IPS-15b (cell line): ENCODE results near the gene CATSPERZ.

ENCODE experiments used
- H3K27me3 ChIP-seq: one replicate; pipeline ENCODE4 v1.6.1; 2013; ENCODE audit warnings: low read length; ENCODE audit not compliant: control insufficient read depth, insufficient read depth
- H3K36me3 ChIP-seq: one replicate; pipeline ENCODE4 v1.6.1; 2013; ENCODE audit warnings: low read length; ENCODE audit not compliant: control insufficient read depth, insufficient read depth
- H3K4me1 ChIP-seq: one replicate; pipeline ENCODE4 v1.6.1; 2013; ENCODE audit warnings: mild to moderate bottlenecking, low read length; ENCODE audit not compliant: control insufficient read depth, insufficient read depth
- H3K4me3 ChIP-seq: one replicate; pipeline ENCODE4 v1.5.1; 2013; ENCODE audit warnings: low read depth, low read length
- H3K9ac ChIP-seq: one replicate; pipeline ENCODE4 v1.6.1; 2013; ENCODE audit warnings: low read depth, mild to moderate bottlenecking, low read length
- H3K9me3 ChIP-seq: one replicate; pipeline ENCODE4 v1.6.1; 2013; ENCODE audit warnings: mild to moderate bottlenecking, low read length; ENCODE audit not compliant: control insufficient read depth, insufficient read depth

The CATSPERZ gene

GRCh38 chr11:64266339-64266738, 33.8 kb upstream of the CATSPERZ start:
- H3K4me1 ChIP-seq = no peaks in the 10 kb centered on the region

GRCh38 chr11:64267207-64267945, 32.8 kb upstream of the CATSPERZ start:
- no peak overlapping the region for H3K4me3 ChIP-seq
- H3K9ac ChIP-seq = no peak overlapping the region

More at GRCh38 chr11:64266339-64266738, 33.8 kb upstream of the CATSPERZ start:
- Histone ChIP-seq H3K27me3 (no peaks in the 10 kb centered on the region), H3K9me3 (no peaks in the 10 kb centered on the region), H3K9ac (no peak overlapping the region), H3K4me3 (no peak overlapping the region), H3K36me3 (peaks cover 51% of the 10 kb centered on the region)

GRCh38 chr11:64268025-64268892, 31.9 kb upstream of the CATSPERZ start:
- H3K9ac ChIP-seq = peak overlapping the region; percentile 89
- no peaks in the 10 kb centered on the region for H3K27me3 ChIP-seq
- H3K4me1 ChIP-seq = no peaks in the 10 kb centered on the region
- H3K36me3 ChIP-seq = peaks cover 39% of the 10 kb centered on the region
- no peaks in the 10 kb centered on the region for H3K9me3 ChIP-seq
- peak overlapping the region; percentile 65 for H3K4me3 ChIP-seq

More at GRCh38 chr11:64267207-64267945, 32.8 kb upstream of the CATSPERZ start:
- no peaks in the 10 kb centered on the region for H3K4me1 ChIP-seq
- no peaks in the 10 kb centered on the region for H3K27me3 ChIP-seq
- H3K36me3 ChIP-seq = peaks cover 44% of the 10 kb centered on the region
- no peaks in the 10 kb centered on the region for H3K9me3 ChIP-seq

GRCh38 chr11:64268893-64269539, 31.1 kb upstream of the CATSPERZ start:
- Histone ChIP-seq H3K4me3 (peak overlapping the region; percentile 65), H3K27me3 (no peaks in the 10 kb centered on the region), H3K4me1 (no peaks in the 10 kb centered on the region), H3K9me3 (no peaks in the 10 kb centered on the region), H3K36me3 (peaks cover 32% of the 10 kb centered on the region), H3K9ac (peak overlapping the region; percentile 89)

- Histone ChIP-seq H3K36me3 (peaks cover 25% of the 10 kb centered on the region), H3K27me3 (no peaks in the 10 kb centered on the region), H3K4me1 (no peaks in the 10 kb centered on the region), H3K9me3 (no peaks in the 10 kb centered on the region), H3K4me3 (peak overlapping the region; percentile 99), H3K9ac (peak overlapping the region; percentile 98)
These were observed 30.5 kb upstream of the CATSPERZ start for GRCh38 chr11:64269540-64270220.

- Histone ChIP-seq H3K27me3 (no peaks in the 10 kb centered on the region), H3K4me1 (no peaks in the 10 kb centered on the region), H3K36me3 (peaks cover 7% of the 10 kb centered on the region)
These were observed 24.9 kb upstream of the CATSPERZ start for GRCh38 chr11:64275031-64275800.

GRCh38 chr11:64275841-64276240, 24.3 kb upstream of the CATSPERZ start:
- H3K9me3 ChIP-seq = no peaks in the 10 kb centered on the region
- no peak overlapping the region for H3K9ac ChIP-seq
- no peaks in the 10 kb centered on the region for H3K4me1 ChIP-seq
- peaks cover 7% of the 10 kb centered on the region for H3K36me3 ChIP-seq
- no peaks in the 10 kb centered on the region for H3K27me3 ChIP-seq
- no peak overlapping the region for H3K4me3 ChIP-seq

More at GRCh38 chr11:64275031-64275800, 24.9 kb upstream of the CATSPERZ start:
- no peak overlapping the region for H3K9ac ChIP-seq
- no peaks in the 10 kb centered on the region for H3K9me3 ChIP-seq
- no peak overlapping the region for H3K4me3 ChIP-seq

GRCh38 chr11:64276653-64277431, 23.3 kb upstream of the CATSPERZ start:
- peaks cover 7% of the 10 kb centered on the region for H3K36me3 ChIP-seq
- no peaks in the 10 kb centered on the region for H3K27me3 ChIP-seq
- no peak overlapping the region for H3K9ac ChIP-seq
- H3K4me1 ChIP-seq = no peaks in the 10 kb centered on the region
- H3K9me3 ChIP-seq = no peaks in the 10 kb centered on the region
- no peak overlapping the region for H3K4me3 ChIP-seq

GRCh38 chr11:64278576-64279190, 21.5 kb upstream of the CATSPERZ start:
- Histone ChIP-seq H3K36me3 (peaks cover 3% of the 10 kb centered on the region), H3K4me3 (no peak overlapping the region), H3K4me1 (no peaks in the 10 kb centered on the region), H3K9ac (no peak overlapping the region), H3K9me3 (no peaks in the 10 kb centered on the region), H3K27me3 (no peaks in the 10 kb centered on the region)
